Measurements from ENCODE around the gene PDE6B.
"Not testable (repeated sequence)": the region's sequence is repeated elsewhere in the genome, so short reads cannot be mapped to it uniquely, and the experiment has no call there.

Gene PDE6B

DNA sequence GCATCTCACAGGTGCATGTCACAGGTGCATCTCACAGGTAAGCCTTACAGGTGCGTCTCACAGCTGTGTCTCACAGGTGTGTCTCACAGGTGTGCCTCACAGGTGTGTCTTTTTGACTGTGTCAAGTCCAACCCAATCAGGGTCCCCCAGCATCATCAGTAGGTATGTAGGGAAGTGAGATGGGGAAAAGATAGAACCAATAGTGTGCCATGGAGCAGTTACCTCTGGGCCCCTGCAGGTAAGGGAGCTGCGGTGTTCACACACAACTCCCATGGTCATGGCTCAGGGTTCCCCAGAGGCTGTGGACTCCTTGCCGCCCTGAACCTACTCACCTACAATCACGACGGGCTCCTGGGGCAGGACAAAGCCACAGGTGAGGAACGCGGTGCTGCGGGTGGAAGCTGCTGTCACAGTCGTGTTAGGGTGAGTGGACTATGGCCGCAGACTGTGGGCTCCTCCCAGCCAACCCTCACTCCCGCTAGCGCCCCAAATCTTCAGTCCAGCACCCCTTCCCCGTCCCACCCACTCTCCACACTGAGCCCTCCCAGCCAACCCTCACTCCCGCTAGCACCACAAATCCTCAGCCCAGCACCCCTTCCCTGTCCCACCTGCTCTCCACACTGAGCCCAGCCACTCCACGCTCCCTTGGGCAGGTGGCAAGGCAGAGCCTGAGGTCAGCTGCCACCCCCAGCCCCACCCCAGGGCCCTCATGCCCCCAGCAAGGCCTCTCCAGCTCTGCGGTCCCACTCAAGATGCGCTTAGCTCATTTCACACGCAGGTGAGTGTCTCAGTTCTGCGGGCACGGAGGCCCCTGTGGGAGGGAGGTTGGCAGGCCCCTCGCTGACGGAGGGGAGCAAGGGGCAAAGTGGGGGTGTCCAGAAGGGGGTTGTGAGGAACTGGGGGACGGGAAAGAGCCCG, 2.1 kb upstream of the PDE6B start:
- no peak for DNase-seq

DNA sequence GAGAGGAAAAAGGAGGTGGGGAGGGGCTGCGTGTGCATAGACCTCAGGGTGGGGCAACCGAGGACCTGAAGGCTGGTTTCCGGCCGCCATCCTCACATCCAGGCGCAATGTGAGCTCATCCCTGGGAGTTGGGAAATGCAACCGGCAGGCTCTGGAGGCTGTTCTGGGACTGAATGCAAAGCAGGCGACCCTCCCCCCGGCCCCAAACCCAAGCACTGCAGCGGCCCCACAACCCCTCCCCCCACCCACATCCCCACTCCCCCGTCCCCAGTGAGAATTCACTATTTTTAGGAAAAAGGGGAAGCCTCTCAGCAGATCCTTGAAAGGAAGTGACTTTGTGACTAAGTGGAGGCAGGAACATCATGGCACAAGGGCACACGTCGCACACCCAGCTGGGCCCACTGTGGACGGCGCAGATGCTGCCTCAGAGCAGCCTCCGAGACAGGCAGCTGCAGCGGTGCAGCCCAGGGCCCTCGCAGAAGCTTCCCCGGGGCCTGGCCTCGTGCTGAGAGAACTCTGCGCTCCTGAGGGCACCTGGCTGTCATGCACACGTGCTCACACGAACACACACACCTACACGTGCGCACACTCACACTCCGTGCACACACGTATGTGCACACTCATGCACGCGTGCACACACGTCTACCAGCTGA, 1.3 kb upstream of the PDE6B start:
- no peak for DNase-seq

DNA sequence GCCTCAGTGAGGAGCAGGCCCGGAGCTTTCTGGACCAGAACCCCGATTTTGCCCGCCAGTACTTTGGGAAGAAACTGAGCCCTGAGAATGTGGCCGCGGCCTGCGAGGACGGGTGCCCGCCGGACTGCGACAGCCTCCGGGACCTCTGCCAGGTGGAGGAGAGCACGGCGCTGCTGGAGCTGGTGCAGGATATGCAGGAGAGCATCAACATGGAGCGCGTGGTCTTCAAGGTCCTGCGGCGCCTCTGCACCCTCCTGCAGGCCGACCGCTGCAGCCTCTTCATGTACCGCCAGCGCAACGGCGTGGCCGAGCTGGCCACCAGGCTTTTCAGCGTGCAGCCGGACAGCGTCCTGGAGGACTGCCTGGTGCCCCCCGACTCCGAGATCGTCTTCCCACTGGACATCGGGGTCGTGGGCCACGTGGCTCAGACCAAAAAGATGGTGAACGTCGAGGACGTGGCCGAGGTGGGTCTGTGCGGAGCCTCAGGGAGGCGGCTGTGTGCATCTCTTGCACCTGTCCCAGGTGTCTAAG, 323 bp downstream of the PDE6B start:
- DNase-seq, result no peak

DNA sequence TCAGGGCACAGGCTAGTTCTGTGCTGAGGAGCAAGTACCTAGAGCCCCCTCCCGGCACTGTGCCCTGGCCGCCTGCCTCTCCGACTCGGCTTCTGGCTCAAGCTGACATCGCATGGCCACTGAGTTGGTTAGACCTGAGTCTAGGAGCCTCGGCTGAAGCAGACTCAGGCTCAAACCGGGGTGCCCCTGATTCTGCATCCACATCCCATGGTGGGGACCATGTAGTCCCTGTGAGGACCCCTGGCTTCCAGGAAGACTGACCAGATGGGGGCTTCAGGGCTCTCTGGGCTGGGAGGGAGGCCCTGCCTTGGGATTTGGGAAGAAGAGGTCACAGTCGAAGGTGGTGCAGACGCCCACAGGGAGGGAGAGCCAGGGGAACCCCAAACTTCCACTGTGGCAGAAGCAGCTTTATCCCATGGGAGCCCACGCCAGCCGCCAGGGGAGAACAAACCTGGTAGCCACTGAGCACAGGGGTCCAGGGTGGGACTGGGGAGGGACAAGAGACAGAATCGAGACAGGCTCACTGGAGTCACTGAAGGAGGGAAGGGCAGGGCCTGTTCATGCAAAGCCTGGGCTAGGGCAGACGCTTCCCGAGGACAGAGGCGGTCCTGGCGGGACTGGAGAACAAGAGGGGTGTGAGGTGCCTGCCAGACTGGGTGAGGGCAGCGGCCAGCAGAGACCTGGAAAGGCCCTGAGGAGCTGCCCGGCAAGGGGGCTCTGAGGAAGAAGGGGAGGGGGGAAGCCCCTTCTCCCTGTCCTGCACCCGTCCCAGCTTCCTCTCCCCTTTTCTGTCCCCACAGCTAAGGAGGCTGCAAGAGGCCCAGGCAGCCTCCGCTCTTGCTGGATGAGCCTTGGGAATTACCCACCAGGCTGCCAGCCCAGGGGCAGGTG, 1.1 kb downstream of the PDE6B start:
- no peak for DNase-seq

DNA sequence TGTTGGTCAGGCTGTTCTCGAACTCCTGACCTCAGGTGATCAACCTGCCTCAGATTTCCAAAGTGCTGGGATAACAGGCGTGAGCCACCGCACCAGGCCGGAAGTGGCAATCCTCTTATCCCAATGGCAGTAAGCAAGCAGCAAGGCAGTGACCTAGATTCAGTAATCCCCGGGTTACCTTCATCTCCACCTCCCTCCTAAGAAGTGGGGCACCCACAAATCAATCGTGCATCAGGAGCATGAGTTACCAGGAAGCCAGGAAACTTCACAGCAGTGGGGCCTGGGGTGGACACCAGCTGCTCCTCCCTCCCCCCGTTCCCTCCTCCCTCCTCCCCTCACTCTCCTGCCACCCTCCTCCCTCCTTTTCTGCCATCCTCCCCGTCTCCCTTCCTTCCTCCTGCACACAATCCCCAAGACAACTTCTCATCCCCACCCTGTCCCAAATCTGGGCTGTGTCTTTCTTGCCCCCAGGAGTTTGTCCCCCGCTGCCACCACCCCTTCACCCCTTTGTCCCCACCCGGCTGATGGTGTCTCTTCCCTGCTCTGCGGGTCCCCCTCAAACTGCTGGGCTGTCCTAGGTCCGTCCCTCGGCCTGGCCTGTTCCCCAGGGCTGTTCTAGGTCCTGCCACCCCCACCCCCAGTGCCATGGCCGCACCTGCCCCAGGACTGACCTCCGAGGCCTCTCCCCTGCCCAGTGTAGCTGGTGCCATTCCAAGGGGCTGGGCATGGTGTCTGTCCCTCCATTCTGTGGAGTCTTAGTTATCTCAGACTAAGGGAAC, 2.2 kb downstream of the PDE6B start:
- no peak for DNase-seq

DNA sequence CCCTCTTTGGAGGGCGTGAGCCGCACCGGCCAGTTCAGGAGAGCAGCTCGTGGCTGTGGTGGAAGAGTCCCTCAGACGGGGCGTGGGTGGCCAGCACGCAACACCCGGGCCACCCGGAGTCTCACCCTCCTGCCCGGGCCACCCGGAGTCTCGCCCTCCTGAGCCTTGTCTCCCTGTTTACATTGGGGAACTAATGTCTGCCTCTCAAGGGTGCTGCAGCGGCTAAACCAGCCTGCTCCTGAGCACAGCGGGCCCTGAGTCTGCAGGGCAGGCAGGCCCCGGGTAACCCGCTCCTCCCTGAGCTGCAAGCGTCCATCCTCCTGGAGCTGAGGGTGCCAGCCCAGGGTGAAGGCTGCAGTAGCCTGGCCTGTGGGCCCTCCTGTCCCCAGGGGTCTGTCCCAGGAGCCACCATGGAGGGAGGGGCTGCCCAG, 3.0 kb downstream of the PDE6B start:
- no peak for DNase-seq

DNA sequence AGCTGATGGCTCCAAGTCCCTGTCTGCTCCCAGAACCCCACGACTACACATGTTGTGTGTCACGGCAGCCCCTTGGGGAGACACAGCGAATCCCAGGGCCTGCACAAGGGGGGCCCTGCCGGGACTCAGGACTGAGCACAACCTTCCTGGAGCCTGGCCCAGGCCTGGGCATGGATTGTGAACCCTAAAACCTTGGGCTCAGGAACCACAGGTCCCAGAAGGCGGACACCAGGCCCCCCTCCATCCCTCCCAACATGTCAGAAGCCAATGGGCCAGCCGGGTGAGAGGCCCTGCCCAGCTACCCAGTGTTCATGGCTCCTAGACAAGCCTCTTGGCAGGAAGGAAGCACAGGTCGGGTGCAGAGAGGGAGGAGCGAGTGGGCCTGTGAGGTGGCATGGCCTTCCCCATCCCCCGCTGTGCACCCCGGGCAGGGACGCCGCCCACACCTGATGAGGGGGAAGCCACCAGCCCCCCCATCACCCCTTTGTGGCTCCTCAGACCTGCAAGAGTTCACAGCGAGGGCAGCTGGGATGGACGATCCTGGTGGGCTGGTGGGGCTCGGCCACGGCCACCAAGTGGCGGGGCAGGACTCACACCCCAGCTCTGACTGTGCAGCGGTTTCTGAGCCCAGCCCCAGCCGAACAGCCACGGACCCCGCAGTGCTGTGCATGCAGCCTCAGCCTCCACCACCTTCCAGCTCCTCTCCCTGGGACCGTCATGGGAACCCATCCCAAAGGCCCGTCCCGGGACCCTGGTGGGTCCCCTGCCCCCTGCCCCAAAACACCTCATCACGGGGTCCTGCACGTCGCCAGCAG, 3.7 kb downstream of the PDE6B start:
- no peak for DNase-seq

DNA sequence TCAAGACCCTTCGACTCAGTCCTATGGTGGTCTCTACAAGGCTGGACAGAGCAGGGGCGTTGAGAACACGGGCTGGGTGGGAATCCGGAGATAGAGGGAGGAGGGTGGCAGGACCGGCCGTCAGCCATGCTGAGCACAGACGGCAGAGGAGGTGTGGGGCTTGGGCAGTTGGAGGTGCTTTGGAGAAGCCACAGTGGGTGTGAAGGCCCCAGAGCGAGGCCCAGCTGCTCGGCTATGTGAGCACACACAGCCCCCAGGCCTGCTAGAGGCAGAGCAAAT, 4.2 kb downstream of the PDE6B start:
- DNase-seq, result no peak

DNA sequence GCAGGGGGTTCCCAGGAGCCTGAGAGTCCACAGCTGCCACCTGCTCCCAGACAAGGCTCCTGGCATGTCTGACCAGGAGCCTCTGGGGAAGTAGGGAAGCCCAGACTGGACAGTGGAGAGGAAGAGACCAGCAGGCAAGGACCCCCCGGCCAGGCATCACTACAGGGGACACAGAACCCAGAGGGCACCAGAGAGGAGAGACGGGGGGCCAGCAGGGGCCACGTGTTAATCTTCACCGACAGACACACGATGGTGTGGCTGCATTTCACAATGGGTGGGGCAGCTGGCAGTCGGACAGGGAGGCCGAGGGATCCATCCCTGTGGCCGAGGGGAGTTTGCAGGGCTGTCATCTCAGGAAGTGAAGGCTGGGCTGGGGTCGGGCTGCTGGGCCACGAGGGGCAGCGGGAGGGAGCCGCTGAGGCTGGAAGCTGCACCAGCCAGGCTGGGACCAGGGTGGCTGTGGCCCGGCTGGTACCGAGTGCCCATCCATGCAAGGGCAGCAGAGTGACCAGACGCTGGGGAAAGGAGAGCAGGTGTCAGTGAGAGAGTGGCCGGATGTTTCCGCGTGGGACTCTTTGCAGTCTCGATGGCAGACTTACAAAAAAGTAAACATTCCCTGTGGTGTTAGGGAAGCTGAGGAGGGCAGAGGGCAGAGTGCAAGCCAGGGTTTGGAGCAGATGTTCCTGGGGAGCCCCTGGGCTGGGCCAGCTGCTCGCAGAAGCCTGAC, 4.7 kb downstream of the PDE6B start:
- DNase-seq, result no peak

DNA sequence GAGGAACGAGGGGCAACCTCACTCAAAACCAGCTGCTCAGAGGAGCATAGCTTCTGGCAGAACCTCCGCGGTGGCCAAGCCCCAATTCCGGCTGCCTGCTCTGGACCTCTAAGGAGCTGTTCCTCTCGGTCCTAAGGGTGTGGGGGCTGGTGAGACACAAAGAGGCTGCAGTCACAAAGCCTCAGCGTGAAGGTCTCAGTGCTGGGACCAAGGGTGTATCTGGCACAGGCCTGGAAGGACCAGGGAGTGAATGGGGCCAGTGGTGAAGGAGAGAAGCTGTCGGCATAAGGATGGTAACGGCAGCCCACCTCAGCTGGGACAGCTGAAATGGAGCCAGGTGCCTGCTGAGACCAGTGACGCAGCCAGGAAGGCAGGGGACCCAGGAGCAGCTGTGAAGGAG, 5.3 kb downstream of the PDE6B start:
- no peak for DNase-seq

DNA sequence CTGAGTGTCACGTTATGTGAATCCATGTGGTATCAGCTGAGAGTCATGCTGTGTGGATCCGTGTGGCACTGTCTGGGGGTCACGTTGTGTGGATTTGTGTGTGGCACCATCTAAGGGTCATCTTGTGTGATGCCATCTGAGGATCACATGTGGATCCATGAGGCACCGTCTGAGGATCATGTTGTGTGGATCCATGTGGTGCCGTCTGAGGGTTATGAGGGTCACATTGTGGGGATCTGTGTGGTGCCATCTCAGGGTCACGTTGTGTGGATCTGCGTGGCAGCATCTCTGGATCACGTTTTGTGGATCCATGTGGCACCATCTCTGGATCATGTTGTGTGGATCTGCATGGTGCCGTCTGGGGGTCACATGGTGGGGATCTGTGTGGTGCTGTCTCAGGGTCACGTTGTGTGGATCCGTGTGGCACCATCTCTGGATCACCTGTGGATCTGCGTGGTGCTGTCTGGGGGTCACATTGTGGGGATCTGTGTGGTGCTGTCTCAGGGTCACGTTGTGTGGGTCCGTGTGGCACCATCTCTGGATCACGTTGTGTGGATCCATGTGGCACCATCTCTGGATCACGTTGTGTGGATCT, 6.9 kb downstream of the PDE6B start:
- DNase-seq, result no peak

DNA sequence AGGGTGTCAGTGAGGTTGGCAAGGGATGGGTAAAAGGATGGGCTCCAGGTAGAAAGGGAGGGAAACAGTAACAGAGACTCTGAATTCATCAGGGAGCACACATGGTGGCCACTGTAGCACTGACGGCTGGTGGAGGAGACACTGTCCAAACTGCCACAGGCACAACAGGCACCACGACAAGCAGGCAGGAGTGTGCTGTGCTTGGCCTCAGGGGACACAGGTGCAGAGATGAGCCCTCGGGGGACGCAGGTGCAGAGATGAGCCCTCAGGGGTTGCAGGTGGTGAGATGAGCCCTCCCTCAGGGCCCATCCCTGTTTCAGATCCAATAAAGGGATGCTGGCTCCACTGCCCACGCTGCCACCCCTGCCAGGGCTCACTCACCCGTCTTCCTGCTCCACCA, 7.6 kb downstream of the PDE6B start:
- DNase-seq, result no peak

DNA sequence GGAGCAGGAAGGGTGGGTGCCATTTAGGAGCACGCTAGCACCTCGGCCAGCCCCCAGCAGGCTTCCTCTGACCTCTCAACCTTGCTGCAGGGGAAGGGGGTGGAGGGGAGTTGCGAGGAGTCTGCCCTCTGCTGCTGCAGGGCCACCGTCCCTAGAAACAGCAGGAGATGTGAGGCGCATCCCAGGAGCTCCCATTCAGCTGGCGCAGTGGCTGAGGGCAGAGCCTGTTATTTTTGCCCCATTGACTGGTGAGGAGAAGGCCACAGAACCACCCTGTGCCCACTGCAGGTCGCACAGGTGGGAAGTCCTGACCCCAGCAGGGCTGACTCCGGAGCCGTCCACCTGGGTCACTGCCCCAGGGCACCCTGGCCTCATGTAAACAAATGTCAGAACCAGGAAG, 8.0 kb downstream of the PDE6B start:
- no peak for DNase-seq

DNA sequence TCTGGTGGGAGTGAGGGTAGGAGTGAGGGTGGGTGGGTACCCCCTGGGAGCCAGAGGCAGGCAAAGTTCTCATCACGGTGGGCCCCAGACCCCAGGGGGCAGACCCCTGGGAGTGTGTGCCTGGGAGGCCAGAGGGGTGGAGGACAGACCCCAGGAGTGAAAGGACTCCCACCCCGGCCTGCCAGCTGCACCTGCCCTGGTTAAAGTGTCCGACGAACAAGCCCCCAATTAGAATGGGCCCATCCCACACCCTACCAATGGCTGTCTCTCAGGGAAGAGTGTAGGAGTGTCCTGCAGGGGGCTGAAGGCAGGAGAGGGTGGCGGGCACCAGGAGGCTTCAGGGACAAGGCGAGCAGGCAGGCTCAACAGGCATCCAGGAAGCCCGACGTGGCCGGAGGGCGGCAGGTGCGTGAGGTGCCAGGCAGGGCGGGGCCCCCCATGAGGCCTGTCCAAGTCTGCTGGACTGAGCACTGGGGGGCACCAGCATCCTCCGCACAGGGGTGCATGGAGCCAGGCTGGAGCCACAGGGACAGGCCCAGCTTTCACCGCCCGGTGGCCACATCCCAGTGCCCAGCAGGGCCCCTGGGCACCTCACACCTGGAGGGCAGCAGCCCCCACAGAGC, 8.7 kb downstream of the PDE6B start:
- DNase-seq, result no peak

DNA sequence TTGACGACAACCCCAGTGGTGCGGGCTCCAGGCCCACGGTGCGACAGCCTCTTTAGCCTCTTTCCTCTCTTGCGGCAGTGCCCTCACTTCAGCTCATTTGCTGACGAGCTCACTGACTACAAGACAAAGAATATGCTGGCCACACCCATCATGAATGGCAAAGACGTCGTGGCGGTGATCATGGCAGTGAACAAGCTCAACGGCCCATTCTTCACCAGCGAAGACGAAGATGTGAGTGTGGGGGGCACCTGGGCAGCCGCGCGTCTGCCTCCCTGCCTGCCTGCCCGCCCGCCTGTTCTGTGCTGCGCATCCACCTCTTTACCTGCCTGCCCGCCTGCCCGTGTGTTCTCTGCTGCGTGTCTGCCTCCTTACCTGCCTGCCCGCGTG, 9.2 kb downstream of the PDE6B start:
- no peak for DNase-seq

DNA sequence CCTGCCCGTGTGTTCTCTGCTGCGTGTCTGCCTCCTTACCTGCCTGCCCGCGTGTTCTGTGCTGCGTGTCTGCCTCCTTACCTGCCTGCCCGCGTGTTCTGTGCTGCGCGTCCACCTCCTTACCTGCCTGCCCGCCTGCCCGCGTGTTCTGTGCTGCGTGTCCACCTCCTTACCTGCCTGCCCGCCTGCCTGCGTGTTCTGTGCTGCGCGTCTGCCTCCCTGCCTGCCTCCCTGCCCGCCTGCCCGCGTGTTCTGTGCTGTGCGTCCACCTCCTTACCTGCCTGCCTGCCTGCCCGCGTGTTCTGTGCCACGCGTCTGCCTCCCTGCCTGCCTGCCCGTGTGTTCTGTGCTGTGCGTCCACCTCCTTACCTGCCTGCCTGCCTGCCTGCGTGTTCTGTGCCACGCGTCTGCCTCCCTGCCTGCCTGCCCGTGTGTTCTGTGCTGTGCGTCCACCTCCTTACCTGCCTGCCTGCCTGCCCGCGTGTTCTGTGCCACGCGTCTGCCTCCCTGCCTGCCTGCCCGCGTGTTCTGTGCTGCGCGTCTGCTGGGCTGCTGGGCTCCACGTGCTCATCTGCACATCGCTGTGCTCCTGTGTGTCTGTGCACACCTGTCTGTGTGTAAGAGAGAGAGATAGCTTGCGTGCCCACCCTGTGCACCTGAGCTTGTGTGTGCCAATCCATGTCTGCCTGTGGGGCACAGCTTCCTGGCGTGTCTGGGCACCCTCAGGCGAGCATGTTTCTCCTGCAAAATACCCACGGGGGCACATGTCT, 9.9 kb downstream of the PDE6B start:
- not testable (repeated sequence) for DNase-seq

DNA sequence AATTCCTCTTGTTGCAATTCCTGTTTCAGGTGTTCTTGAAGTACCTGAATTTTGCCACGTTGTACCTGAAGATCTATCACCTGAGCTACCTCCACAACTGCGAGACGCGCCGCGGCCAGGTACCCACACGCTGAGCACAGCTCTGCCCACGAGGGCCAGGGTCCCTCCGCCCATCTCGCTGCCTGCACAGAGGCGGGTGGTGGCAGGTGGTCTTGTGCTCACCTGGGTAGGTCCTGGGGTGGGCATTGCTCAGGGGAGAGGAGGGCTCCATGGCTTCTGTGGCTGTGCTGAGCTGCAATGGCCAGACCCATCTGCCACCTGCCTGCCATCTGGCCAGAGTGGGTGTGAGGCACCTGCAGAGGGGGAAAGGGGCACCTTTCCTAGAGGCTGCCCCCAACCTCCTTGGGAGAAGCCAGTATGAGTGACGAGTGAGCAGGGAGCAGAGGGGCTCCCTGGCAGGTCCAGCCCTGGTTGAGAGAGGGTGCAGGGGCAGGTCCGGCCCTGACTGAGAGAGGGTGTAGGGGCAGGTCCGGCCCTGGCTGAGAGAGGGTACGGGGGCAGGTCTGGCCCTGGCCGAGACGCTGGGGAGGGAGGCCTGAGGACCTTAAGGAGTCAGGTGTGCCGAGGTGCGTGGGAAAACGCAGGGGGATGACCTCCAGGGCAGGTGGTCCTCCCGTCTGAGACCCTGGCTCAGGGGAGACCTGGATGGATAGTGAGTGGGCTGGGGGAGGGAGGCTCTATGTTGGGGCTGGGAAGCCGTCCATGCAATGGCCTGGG, 10.7 kb downstream of the PDE6B start:
- DNase-seq, result no peak

DNA sequence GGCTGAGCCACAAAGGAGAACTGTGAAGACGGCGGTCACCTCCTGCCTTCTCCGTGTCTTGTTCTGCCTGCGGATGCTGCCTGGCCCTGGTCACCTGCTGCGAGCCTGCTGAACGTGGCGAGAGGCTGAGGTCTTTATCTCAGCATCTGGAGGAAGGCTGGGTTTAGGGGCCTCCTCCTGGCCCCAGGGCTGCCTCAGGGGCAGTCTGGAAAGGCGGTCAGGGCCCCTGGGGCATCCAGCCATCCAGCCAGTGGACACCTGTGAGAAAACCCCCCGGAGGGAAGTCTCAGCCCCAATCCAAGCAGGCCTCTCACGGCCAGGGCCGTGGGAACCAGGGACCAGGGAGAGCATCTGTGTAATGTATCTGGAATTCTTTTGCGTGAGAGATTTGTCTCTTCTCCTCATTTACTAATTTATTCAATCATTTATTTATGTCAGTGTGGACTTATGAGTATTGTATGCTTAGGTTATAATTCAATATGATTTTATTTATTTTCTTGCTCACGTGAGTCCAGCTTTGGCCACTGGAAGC, 11.3 kb downstream of the PDE6B start:
- DNase-seq, result no peak

Measured in activated CD4-positive, alpha-beta T cell treated with anti-CD3 and anti-CD28 coated beads, Interleukin-2, Interleukin-6, amounts not matched to agents 100 ng/mL and 50 ng/mL, durations not matched to agents 16 hours and 8 hours (primary cell).